ENCODE results near the gene IGLL1. TPM values are rescaled to one million over a fixed set of nuclear protein-coding genes. Genes with fewer than 3 reads are reported as not detected.

IGLL1 gene
- total RNA-seq, 2 experiments from 2014 or later, result not detected

GRCh38 chr22:23524226-23524625, 55.9 kb downstream of the IGLL1 start:
- H3K79me2 ChIP-seq (ENCODE audit: insufficient read depth, low read depth, low read length), result no peaks in the 10 kb centered on the region
- TF ChIP-seq EZH2phosphoT487 (IDR thresholded peaks at IDR 0.05; ENCODE audit: borderline replicate concordance, low read depth, low read length) (no peak), CTCF (conservative IDR thresholded peaks at IDR 0.05; ENCODE audit: low read length) (no peak)
- H3K4me3 ChIP-seq (ENCODE audit: low read depth, low read length, poor library complexity, severe bottlenecking), result no peak overlapping the region
- no peaks in the 10 kb centered on the region for H4K20me1 ChIP-seq (ENCODE audit: insufficient read depth, low read length)
- no peaks in the 10 kb centered on the region for H3K9me2 ChIP-seq (ENCODE audit: insufficient read depth, low read length)
- DNase-seq (ENCODE audit: low spot score), result no peak
- intact Hi-C loops (cut with micrococcal nuclease; ENCODE audit: unreplicated experiment), result no loop called here
- H3K27ac ChIP-seq (ENCODE audit: low read depth, low read length, poor library complexity, severe bottlenecking), result no peak overlapping the region
- H3K36me3 ChIP-seq (ENCODE audit: insufficient read depth, low read length), result no peaks in the 10 kb centered on the region
- ChIA-PET POLR2A (no interaction called here), CTCF (ENCODE audit: unreplicated experiment) (no interaction called here)
- no peak overlapping the region for H3K4me2 ChIP-seq (ENCODE audit: low read length)
- BruUV-seq (replicated peaks), result no TSS peak
- H2AFZ ChIP-seq (ENCODE audit: low read length), result no peak overlapping the region
- H3K4me1 ChIP-seq (ENCODE audit: insufficient read depth, low read length, poor library complexity, severe bottlenecking), result peaks cover 12% of the 10 kb centered on the region
- H3K9me3 ChIP-seq (ENCODE audit: low read length), result no peaks in the 10 kb centered on the region

- no peak overlapping the region for H3K4me2 ChIP-seq (ENCODE audit: low read length)
- no peaks in the 10 kb centered on the region for H3K9me3 ChIP-seq (ENCODE audit: low read length)
- H2AFZ ChIP-seq (ENCODE audit: low read length), result no peak overlapping the region
- H3K9me2 ChIP-seq (ENCODE audit: insufficient read depth, low read length), result no peaks in the 10 kb centered on the region
- no peak overlapping the region for H3K27ac ChIP-seq (ENCODE audit: low read depth, low read length, poor library complexity, severe bottlenecking)
- no peaks in the 10 kb centered on the region for H4K20me1 ChIP-seq (ENCODE audit: insufficient read depth, low read length)
- TF ChIP-seq CTCF (conservative IDR thresholded peaks at IDR 0.05; ENCODE audit: low read length), result no peak
- no peak for TF ChIP-seq EZH2phosphoT487 (IDR thresholded peaks at IDR 0.05; ENCODE audit: borderline replicate concordance, low read depth, low read length)
- peaks cover 12% of the 10 kb centered on the region for H3K4me1 ChIP-seq (ENCODE audit: insufficient read depth, low read length, poor library complexity, severe bottlenecking)
- intact Hi-C loops (cut with micrococcal nuclease; ENCODE audit: unreplicated experiment), result no loop called here
- BruUV-seq (replicated peaks), result no TSS peak
- no peaks in the 10 kb centered on the region for H3K79me2 ChIP-seq (ENCODE audit: insufficient read depth, low read depth, low read length)
- H3K4me3 ChIP-seq (ENCODE audit: low read depth, low read length, poor library complexity, severe bottlenecking), result no peak overlapping the region
- ChIA-PET POLR2A (no interaction called here), CTCF (ENCODE audit: unreplicated experiment) (no interaction called here)
- no peaks in the 10 kb centered on the region for H3K36me3 ChIP-seq (ENCODE audit: insufficient read depth, low read length)
- DNase-seq (ENCODE audit: low spot score), result no peak
Measured at GRCh38 chr22:23523713-23524112, 56.4 kb downstream of the IGLL1 start.

Small RNA genes within 50 kb of the gene (small RNA-seq; reads per million reads assigned to genes)
- not detected for gene AP000346.3

Other genes starting within 250 kb of the IGLL1 start
- gene DRICH1, start 52.0 kb upstream of the IGLL1 start, total RNA-seq (2014; rRNA removed; shearing (Covaris generic)), result 0.15 and 0.38 TPM in 2 replicates
- 0.49 TPM in 1 of 2 replicates, not detected in the other for gene DRICH1, start 52.0 kb upstream of the IGLL1 start, total RNA-seq (2022)
- gene RGL4, start 110.7 kb upstream of the IGLL1 start, total RNA-seq (2014; rRNA removed; shearing (Covaris generic)), result 0.98 TPM in 1 of 2 replicates, not detected in the other
- gene RGL4, start 110.7 kb upstream of the IGLL1 start, total RNA-seq (2022), result 0.89 and 0.97 TPM in 2 replicates
- gene ZNF70, start 170.8 kb upstream of the IGLL1 start, total RNA-seq (2014; rRNA removed; shearing (Covaris generic)), result 5.1 and 6.0 TPM in 2 replicates
- gene ZNF70, start 170.8 kb upstream of the IGLL1 start, total RNA-seq (2022), result 8.4 and 8.7 TPM in 2 replicates
- gene VPREB3, start 174.1 kb upstream of the IGLL1 start, total RNA-seq (2014; rRNA removed; shearing (Covaris generic)), result 163 and 241 TPM in 2 replicates
- 312 and 333 TPM in 2 replicates for gene VPREB3, start 174.1 kb upstream of the IGLL1 start, total RNA-seq (2022)
- gene C22orf15, start 182.7 kb upstream of the IGLL1 start, total RNA-seq (2014; rRNA removed; shearing (Covaris generic)), result 1.0 and 1.7 TPM in 2 replicates
- gene C22orf15, start 182.7 kb upstream of the IGLL1 start, total RNA-seq (2022), result 0.86 and 1.3 TPM in 2 replicates
- 50.8 and 54.6 TPM in 2 replicates for gene CHCHD10, start 187.7 kb upstream of the IGLL1 start, total RNA-seq (2014; rRNA removed; shearing (Covaris generic))
- gene CHCHD10, start 187.7 kb upstream of the IGLL1 start, total RNA-seq (2022), result 191 and 252 TPM in 2 replicates
- gene MMP11, start 192.6 kb upstream of the IGLL1 start, total RNA-seq (2014; rRNA removed; shearing (Covaris generic)), result 10.0 and 12.9 TPM in 2 replicates
- gene MMP11, start 192.6 kb upstream of the IGLL1 start, total RNA-seq (2022), result 6.3 and 9.2 TPM in 2 replicates
- gene SMARCB1, start 206.7 kb upstream of the IGLL1 start, total RNA-seq (2014; rRNA removed; shearing (Covaris generic)), result 265 and 297 TPM in 2 replicates
- 242 and 252 TPM in 2 replicates for gene SMARCB1, start 206.7 kb upstream of the IGLL1 start, total RNA-seq (2022)